T-helper 2 cell treated with Interferon-gamma antibody and Interleukin-4, amounts not matched to agents 5 μg/mL and 100 μg/mL, for 36 hours (primary cell): Measurements from ENCODE around the gene STXBP6.

Experiments
- DNase-seq: peaks from one replicate; pipeline ENCODE4 v3.0.0; 2021; ENCODE audit warnings: low spot score
- H3K27ac Mint-ChIP-seq: one replicate; pipeline ENCODE4 v1.8.0; 2021; ENCODE audit warnings: mild to moderate bottlenecking, mixed read lengths
- H3K27me3 Mint-ChIP-seq: one replicate; pipeline ENCODE4 v1.8.0; 2021; ENCODE audit warnings: low read depth, mixed read lengths
- H3K36me3 Mint-ChIP-seq: one replicate; pipeline ENCODE4 v1.8.0; 2021; ENCODE audit warnings: low read depth, mixed read lengths
- H3K4me1 Mint-ChIP-seq: one replicate; pipeline ENCODE4 v1.8.0; 2021; ENCODE audit warnings: low read depth, mixed read lengths
- H3K4me3 Mint-ChIP-seq: one replicate; pipeline ENCODE4 v1.8.0; 2022; ENCODE audit warnings: mild to moderate bottlenecking, moderate library complexity, mixed read lengths
- H3K9me3 Mint-ChIP-seq: one replicate; pipeline ENCODE4 v1.8.0; 2021; ENCODE audit warnings: mixed read lengths

STXBP6 gene

DNA sequence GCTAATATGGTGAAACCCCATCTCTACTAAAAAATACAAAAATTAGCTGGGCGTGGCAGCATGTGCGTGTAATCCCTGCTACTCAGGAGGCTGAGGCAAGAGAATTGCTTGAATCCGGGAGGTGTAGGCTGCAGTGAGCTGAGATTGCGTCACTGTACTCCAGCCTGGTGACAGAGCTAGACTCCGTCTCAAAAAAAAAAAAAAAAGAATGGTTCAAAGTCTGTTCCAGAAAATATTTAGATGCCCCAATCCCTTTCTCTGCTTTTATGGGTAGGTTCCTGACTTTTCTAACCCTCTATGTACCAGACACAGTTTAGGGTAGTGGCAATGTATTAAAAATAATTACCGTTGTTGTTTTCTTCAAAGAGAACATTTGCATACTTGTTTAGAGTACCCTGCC lies 161.4 kb downstream of the STXBP6 start:
- H3K27me3 Mint-ChIP-seq, result no peaks in the 10 kb centered on the region
- no peak overlapping the region for H3K4me3 Mint-ChIP-seq
- no peaks in the 10 kb centered on the region for H3K4me1 Mint-ChIP-seq
- H3K27ac Mint-ChIP-seq, result no peak overlapping the region
- no peak for DNase-seq
- no peaks in the 10 kb centered on the region for H3K36me3 Mint-ChIP-seq
- no peaks in the 10 kb centered on the region for H3K9me3 Mint-ChIP-seq

DNA sequence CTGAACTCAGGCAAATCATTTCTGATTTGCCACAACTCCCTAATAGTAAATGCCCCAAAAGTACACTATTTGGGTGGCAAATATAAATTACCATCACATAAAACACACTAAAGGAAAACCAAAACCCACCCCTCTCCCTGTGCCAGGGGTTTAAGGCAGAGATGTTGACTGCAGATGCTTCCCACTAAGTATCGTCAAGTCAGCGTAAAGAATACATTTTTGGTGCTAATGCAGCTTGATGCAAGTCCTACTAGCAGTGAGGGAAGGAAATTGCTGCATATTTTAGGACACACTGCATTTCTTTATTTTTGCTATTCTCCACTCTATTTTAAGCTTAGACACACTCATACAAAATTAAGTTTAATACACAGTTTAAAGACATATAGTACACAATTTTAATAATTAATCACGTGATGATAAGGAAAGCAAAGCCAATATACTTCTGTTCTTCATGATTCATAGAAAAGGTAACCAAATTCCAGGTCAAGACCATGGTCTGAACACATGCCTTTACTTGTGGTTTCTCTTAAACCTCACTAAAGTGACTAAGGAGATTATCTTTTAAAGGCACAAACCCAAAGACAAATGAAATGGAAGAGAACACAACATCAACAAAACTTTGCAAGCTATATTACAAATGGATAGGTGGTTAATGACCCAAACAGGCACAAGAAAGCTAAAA lies 162.2 kb downstream of the STXBP6 start:
- Mint-ChIP-seq H3K4me3 (no peak overlapping the region), H3K27me3 (no peaks in the 10 kb centered on the region), H3K36me3 (no peaks in the 10 kb centered on the region), H3K27ac (no peak overlapping the region), H3K9me3 (no peaks in the 10 kb centered on the region), H3K4me1 (no peaks in the 10 kb centered on the region)
- no peak for DNase-seq

DNA sequence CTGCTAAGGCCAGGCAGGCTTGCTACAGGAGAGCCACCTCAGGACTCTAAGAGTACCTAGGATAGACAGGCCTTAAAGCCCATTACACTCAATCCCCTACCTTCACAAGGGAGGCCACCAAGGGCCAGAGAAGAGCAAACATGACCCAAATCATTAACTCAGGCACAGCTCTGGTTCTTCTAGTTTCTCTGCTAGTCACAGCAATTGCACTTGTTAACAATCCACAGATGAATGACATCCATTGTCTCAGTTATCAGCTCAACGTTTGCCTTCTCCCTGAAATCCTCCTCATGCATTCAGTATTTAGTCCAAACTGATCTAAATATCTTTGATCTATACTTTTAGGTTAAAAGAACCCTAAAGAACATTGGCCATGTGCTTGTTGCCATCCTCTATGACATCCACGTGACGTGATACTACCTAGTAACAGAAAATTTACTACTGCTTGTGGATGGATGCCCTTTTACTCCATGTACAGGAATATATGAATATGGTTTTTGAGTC lies 164.5 kb downstream of the STXBP6 start:
- Mint-ChIP-seq H3K4me3 (no peak overlapping the region), H3K36me3 (no peaks in the 10 kb centered on the region), H3K27ac (no peak overlapping the region), H3K27me3 (no peaks in the 10 kb centered on the region), H3K4me1 (no peaks in the 10 kb centered on the region), H3K9me3 (no peaks in the 10 kb centered on the region)
- DNase-seq, result no peak

DNA sequence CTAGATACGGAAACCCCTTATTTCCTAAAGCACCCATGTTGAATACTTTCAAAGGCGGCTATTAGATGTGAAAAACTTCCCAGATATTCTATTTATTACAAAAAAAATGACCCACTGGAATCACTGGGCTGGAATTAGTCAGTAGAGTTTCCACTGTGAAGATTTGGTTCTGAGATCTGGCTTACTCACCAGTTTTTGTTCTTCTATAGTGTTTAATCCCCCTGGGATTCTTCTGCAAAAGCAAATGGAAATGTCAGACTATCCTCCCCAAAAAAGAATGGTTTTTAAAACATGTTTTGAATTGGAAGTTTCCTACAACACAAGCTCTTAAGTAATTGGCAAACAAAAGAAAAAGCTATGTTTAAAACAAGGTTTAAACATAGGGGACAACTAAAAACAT lies 166.4 kb downstream of the STXBP6 start:
- Mint-ChIP-seq H3K4me1 (no peaks in the 10 kb centered on the region), H3K36me3 (no peaks in the 10 kb centered on the region), H3K27ac (no peak overlapping the region), H3K27me3 (no peaks in the 10 kb centered on the region), H3K4me3 (no peak overlapping the region), H3K9me3 (no peaks in the 10 kb centered on the region)
- no peak for DNase-seq

DNA sequence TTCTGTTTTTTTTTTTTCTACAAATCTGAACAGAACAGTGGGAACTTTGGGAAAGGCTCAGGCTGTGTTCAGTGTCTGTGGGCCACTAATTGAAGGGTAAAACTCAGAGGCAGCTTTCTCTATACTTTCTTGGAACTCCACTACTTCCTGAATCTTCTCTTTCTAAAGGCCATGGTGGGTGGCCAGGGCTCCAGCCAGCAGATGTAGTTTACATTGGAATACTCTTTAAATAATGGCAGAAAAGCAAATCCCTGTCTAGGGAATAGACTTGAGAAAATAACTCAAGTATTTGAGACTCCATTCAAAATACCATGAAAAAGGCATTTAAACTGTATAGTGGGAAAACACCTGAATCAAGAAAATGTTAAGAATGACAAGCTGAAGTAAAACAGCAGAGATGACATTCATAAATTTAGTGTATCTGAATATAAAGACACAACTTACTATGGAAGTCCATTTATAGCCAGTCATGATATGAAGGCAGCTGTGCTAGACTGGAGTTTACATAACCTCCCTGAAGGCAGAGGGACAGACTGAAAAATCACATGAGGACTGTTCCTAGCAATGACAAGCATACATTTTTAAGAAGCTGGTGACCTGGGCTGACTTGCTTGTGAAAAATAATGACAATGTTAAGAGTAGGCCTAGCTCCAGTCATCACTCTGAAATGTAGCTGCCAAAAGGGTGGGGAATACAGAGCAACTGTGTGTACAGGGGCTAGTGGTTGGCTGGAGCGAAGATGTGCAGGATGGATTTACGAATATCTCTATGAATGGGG lies 168.6 kb downstream of the STXBP6 start:
- H3K27me3 Mint-ChIP-seq, result no peaks in the 10 kb centered on the region
- H3K36me3 Mint-ChIP-seq, result no peaks in the 10 kb centered on the region

DNA sequence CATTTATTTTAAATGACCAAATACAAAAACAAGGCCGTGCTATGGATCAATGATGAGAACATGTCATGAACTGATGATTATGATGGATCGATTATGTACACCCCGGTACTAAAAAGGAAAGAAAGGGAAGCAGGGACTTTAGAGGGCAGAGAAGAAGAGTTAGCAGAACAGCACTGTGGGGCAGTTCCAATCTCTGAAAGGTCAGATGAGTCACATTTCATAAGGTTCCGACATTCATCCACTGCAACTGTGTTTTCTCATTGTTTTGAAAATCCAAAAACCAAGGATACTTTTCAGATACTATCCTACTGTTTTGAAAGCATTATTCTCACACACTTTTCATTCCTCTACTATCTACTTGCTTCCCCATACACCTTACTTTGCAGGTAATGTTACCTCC lies 169.3 kb downstream of the STXBP6 start:
- no peaks in the 10 kb centered on the region for H3K4me1 Mint-ChIP-seq
- H3K27me3 Mint-ChIP-seq, result no peaks in the 10 kb centered on the region
- no peak overlapping the region for H3K27ac Mint-ChIP-seq
- H3K9me3 Mint-ChIP-seq, result no peaks in the 10 kb centered on the region
- no peak overlapping the region for H3K4me3 Mint-ChIP-seq
- H3K36me3 Mint-ChIP-seq, result no peaks in the 10 kb centered on the region
- DNase-seq, result no peak

More for the DNA sequence above, 168.6 kb downstream of the STXBP6 start:
- Mint-ChIP-seq H3K4me3 (no peak overlapping the region), H3K4me1 (no peaks in the 10 kb centered on the region), H3K27ac (no peak overlapping the region), H3K9me3 (no peaks in the 10 kb centered on the region)
- DNase-seq, result no peak

DNA sequence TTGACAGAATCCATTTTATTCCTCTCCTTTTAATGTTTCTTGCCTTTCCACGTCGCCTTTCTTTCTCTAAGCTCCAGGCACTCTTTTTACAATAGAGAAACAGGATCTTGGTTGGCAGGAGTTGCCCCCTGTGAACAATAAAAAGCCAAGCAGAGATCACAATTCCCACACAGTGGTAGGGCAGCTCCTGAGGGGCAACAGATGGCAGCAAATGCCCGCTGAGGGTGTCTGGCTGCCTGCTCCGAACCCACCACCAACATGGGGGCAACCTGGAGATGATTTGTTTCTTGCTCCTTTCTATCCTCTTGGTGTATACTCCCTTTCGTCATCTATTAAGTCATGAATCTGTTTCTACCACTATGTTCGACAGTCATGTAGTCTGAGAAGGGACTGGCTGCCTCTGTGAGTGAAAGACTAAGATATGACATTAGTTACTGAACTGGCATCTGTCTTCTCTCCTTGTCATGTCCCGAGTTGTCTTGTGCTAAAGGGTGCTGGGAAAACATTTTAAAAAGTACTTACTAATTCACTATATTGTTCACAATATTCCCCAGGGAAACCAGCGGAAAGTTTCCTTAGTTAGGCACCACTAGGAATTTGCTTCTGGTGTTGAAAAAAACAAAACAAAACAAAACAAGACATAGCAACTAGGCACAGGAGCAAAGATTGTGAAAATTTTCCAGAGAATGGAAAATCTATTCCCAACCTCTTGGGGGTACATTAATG lies 170.1 kb downstream of the STXBP6 start:
- no peak for DNase-seq
- Mint-ChIP-seq H3K36me3 (no peaks in the 10 kb centered on the region), H3K4me1 (no peaks in the 10 kb centered on the region), H3K27ac (no peak overlapping the region), H3K4me3 (no peak overlapping the region), H3K27me3 (no peaks in the 10 kb centered on the region), H3K9me3 (no peaks in the 10 kb centered on the region)

DNA sequence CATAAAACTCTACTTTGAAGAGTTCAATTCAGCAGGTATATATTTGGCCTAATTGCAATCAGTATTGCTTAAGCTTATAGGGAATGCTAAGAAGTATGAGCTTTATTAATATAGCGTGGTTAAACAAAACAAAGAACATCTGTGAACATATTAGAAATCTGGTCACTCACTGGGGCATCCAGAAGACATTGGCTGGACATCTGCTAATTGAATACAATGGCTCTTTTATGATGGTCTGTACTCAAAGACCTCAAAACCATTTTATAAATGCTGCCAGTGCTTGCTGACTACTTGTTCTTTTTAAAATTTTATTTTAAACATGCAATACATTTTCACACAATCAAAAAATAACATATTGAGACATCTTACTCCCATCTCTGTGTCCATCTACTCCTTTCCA lies 173.0 kb downstream of the STXBP6 start:
- no peak for DNase-seq
- Mint-ChIP-seq H3K4me1 (no peaks in the 10 kb centered on the region), H3K36me3 (no peaks in the 10 kb centered on the region), H3K4me3 (no peak overlapping the region), H3K27ac (no peak overlapping the region), H3K9me3 (no peaks in the 10 kb centered on the region), H3K27me3 (no peaks in the 10 kb centered on the region)

DNA sequence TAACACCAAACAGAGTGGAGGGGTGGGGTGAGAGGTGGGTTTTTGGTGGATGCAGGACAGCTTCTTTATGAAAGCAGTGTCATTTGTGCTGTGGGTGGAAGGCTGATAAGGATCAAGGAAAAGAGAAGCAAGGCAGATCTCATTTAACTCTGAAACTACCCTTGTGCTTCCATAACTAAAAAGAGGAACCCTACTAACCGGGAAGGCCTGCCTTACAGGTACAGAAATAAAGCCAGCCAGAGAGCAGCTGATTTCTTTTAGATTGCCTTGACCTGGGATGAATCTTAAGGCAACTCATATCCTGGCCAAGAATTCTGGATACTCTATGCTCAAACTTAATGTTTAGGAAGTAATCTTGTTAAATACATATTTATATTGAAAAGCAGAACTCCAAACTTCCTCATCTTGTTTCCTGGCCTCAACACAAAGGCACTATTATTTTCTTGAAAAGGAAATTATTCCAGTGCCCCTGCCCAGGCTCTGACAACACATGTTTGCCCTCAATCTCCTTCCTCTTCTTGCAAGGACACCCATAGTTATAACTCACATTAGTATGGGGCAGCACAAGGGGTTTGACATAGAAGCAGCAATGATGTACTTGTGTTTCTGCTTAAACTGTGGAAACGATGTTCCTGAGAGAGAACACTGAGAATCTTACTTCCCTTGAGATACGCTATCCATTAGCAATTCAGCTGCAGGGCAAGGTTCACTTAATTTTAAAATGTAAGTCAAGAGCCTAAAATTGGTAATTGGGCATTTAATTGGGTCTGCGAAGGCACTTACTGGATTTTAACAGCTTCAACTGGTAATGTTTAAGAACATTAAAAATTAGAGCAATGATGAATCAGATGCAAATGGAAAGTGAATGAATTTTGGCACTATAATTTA lies 173.7 kb downstream of the STXBP6 start:
- no peak overlapping the region for H3K27ac Mint-ChIP-seq
- DNase-seq, result no peak
- H3K9me3 Mint-ChIP-seq, result no peaks in the 10 kb centered on the region
- no peak overlapping the region for H3K4me3 Mint-ChIP-seq
- H3K27me3 Mint-ChIP-seq, result no peaks in the 10 kb centered on the region
- no peaks in the 10 kb centered on the region for H3K36me3 Mint-ChIP-seq
- no peaks in the 10 kb centered on the region for H3K4me1 Mint-ChIP-seq

DNA sequence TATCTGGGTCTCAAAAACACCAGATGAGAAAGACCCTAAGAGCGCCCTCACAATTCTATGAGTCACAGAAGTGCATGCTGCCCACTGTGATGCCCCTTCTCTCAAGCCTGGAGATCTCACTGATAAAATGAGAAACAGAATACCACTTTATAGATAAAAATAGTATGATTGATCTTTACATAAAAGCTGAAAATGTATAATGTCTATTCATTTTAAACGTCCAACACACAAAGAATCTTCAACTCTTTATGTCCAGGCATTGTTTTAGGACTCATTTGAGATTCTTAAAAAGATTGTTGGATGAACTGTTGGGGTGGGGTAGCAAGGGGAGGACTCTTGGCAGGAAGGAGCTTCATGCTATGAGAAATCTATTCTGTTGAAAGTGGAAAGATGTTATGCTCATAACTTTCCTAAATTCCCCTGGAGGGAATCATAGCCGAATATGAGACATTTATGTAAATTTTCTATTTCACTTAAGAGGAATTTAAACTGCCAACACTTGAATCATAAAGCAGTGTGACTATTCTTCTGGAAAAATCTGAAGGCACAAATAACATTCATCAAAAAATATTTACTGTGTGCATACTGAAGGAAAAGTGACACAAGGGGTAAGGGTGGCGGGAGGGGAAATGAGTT lies 174.6 kb downstream of the STXBP6 start:
- H3K36me3 Mint-ChIP-seq, result no peaks in the 10 kb centered on the region
- DNase-seq, result no peak
- no peak overlapping the region for H3K4me3 Mint-ChIP-seq
- H3K27me3 Mint-ChIP-seq, result no peaks in the 10 kb centered on the region
- H3K4me1 Mint-ChIP-seq, result no peaks in the 10 kb centered on the region
- H3K9me3 Mint-ChIP-seq, result no peaks in the 10 kb centered on the region
- no peak overlapping the region for H3K27ac Mint-ChIP-seq

DNA sequence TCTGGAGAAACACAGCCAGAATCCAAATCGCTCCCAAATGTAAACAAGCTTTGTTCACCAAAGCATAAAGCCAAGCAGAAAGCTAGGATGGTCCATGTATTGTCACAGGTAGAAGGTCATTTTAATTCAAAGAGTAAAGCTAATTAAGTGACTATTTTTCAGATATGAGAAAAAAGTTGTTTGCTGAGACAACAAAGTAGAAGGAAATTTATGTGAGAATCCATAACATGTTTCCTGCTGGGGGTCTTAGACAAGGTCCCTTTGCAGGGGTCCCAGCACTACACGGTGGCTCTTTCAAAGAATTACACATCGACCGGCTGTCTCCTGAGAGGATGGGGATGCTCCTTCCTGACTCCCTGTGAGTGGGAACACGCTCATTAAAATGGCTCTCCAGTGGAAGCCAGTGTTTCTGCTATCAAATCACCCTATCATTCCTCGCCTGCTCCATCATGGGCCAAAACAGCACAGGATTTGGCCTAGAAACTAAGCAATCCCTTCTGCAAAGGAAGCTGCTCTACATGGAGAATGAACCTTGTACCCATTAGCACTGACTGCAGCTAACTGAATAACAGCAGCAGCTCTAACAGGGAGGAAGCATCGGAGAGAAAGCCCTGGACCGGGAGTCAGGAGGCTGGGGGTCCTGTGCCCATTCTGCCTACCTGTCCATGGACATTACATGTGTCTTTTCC lies 175.3 kb downstream of the STXBP6 start:
- H3K9me3 Mint-ChIP-seq, result no peaks in the 10 kb centered on the region
- no peaks in the 10 kb centered on the region for H3K4me1 Mint-ChIP-seq
- no peaks in the 10 kb centered on the region for H3K36me3 Mint-ChIP-seq
- H3K4me3 Mint-ChIP-seq, result no peak overlapping the region
- H3K27me3 Mint-ChIP-seq, result no peaks in the 10 kb centered on the region
- no peak for DNase-seq
- no peak overlapping the region for H3K27ac Mint-ChIP-seq

DNA sequence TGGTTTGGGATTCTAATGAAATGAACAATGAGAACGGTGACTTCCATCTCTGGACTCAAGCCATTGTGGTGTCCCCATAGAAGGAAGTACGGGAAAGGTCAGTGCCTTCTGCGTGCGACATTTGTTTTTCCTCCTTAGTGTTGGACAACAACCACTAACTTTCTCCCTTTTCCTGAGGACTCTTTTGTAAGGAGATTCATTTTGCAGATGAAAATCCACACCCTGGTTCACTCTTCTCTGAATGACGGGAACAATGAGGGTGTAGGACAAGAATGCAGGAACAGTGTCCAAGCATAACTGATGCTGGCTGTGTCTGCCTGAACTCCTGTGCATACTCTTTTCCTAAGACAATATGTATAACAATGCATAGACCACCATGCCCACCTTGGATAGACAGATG lies 176.4 kb downstream of the STXBP6 start:
- H3K36me3 Mint-ChIP-seq, result no peaks in the 10 kb centered on the region
- no peak overlapping the region for H3K27ac Mint-ChIP-seq
- H3K4me3 Mint-ChIP-seq, result no peak overlapping the region
- no peaks in the 10 kb centered on the region for H3K9me3 Mint-ChIP-seq
- DNase-seq, result no peak
- H3K4me1 Mint-ChIP-seq, result no peaks in the 10 kb centered on the region
- no peaks in the 10 kb centered on the region for H3K27me3 Mint-ChIP-seq
